ENCODE results near the gene MRPS18A.
"Not testable (repeated sequence)": the region's sequence is repeated elsewhere in the genome, so short reads cannot be mapped to it uniquely, and the experiment has no call there.

The MRPS18A gene

DNA sequence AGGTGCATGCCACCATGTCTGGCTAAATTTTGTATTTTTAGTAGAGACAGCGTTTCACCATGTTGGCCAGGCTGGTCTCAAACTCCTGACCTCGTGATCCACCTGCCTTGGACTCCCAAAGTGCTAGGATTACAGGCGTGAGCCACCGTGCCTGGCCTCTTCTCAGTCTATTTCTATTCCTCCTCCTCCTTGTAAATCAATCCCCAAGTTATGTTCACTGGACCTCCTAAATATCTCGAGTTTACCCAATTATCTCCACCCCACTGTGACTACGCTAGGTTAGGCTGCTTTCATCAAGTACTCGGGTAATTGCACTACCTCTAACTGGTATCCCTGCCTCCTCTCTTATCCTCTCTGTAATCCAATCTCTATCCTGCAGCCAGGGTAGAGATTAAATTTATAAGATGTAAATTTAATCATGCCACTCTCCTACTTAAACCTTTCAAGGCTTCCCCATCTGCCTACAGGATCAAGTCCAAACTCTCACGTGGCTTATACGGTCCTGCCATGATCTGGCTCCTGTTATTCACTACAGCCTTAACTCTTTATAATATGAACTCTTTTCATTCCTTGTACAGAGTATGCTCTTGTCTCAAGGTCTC is 52.8 kb downstream of the MRPS18A start:
- H3K27ac ChIP-seq (ENCODE audit: low read depth, low read length), result peak overlapping the region; percentile 65
- peaks cover 6% of the 10 kb centered on the region; the same call in 1 of the 2 replicates for H4K20me1 ChIP-seq (ENCODE audit: low read depth, low read length)
- no peaks in the 10 kb centered on the region for H3K9me3 ChIP-seq (ENCODE audit: insufficient read depth, low read length)
- H3K4me2 ChIP-seq (ENCODE audit: low read depth, low read length, poor library complexity, severe bottlenecking), result peak overlapping the region; percentile 89
- peaks cover 28% of the 10 kb centered on the region for H3F3A ChIP-seq (ENCODE audit: insufficient read depth)
- H3K36me3 ChIP-seq (ENCODE audit: low read length), result peaks cover 8% of the 10 kb centered on the region
- no peaks in the 10 kb centered on the region for H3K9me2 ChIP-seq (replicated peaks; ENCODE audit: insufficient read depth, low read length)
- no peaks in the 10 kb centered on the region for H3K27me3 ChIP-seq (ENCODE audit: low read length)
- H3K9ac ChIP-seq (ENCODE audit: low read length), result peak overlapping the region; percentile 87
- peak overlapping the region; percentile 84 for H3K4me3 ChIP-seq (ENCODE audit: insufficient read depth, low read length, poor library complexity, severe bottlenecking)
- peaks cover 41% of the 10 kb centered on the region for H3K79me2 ChIP-seq (ENCODE audit: insufficient read depth, low read length)
- H2AFZ ChIP-seq (ENCODE audit: low read depth, low read length, severe bottlenecking), result peak overlapping the region; percentile 72
- no peak for TF ChIP-seq EZH2phosphoT487 (conservative IDR thresholded peaks at IDR 0.05; ENCODE audit: low read length)
- TF ChIP-seq, protein P1, sequence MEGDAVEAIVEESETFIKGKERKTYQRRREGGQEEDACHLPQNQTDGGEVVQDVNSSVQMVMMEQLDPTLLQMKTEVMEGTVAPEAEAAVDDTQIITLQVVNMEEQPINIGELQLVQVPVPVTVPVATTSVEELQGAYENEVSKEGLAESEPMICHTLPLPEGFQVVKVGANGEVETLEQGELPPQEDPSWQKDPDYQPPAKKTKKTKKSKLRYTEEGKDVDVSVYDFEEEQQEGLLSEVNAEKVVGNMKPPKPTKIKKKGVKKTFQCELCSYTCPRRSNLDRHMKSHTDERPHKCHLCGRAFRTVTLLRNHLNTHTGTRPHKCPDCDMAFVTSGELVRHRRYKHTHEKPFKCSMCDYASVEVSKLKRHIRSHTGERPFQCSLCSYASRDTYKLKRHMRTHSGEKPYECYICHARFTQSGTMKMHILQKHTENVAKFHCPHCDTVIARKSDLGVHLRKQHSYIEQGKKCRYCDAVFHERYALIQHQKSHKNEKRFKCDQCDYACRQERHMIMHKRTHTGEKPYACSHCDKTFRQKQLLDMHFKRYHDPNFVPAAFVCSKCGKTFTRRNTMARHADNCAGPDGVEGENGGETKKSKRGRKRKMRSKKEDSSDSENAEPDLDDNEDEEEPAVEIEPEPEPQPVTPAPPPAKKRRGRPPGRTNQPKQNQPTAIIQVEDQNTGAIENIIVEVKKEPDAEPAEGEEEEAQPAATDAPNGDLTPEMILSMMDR (IDR thresholded peaks at IDR 0.05; ENCODE audit: insufficient read depth, low read length, poor library complexity, severe bottlenecking), result no peak

DNA sequence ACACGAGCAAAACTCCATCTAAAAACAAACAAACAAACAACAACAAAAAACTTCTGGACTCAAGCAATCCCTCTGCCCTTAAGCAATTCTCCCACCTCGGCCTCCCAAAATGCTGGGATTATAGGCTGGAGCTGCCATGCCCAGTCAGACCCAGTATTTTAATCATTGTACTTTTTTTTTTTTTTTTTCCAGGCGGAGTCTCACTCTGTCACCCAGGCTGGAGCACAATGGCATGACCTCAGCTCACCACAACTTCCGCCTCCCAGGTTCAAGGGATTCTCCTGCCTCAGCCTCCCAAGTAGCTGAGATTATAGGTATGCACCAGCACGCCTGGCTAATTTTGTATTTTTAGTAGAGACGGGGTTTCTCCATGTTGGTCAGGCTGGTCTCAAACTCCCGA is 54.6 kb downstream of the MRPS18A start:
- not testable (repeated sequence) for H3K36me3 ChIP-seq (ENCODE audit: low read length); H4K20me1 ChIP-seq (ENCODE audit: low read depth, low read length); H3K4me2 ChIP-seq (ENCODE audit: low read depth, low read length, poor library complexity, severe bottlenecking); H3K27me3 ChIP-seq (ENCODE audit: low read length); H3K9me2 ChIP-seq (replicated peaks; ENCODE audit: insufficient read depth, low read length); H3K27ac ChIP-seq (ENCODE audit: low read depth, low read length); H3K9me3 ChIP-seq (ENCODE audit: insufficient read depth, low read length); H2AFZ ChIP-seq (ENCODE audit: low read depth, low read length, severe bottlenecking); H3K4me3 ChIP-seq (ENCODE audit: insufficient read depth, low read length, poor library complexity, severe bottlenecking); H3K9ac ChIP-seq (ENCODE audit: low read length)
- H3K79me2 ChIP-seq (ENCODE audit: insufficient read depth, low read length), result peaks cover 30% of the 10 kb centered on the region
- H3F3A ChIP-seq (ENCODE audit: insufficient read depth), result peaks cover 24% of the 10 kb centered on the region

DNA sequence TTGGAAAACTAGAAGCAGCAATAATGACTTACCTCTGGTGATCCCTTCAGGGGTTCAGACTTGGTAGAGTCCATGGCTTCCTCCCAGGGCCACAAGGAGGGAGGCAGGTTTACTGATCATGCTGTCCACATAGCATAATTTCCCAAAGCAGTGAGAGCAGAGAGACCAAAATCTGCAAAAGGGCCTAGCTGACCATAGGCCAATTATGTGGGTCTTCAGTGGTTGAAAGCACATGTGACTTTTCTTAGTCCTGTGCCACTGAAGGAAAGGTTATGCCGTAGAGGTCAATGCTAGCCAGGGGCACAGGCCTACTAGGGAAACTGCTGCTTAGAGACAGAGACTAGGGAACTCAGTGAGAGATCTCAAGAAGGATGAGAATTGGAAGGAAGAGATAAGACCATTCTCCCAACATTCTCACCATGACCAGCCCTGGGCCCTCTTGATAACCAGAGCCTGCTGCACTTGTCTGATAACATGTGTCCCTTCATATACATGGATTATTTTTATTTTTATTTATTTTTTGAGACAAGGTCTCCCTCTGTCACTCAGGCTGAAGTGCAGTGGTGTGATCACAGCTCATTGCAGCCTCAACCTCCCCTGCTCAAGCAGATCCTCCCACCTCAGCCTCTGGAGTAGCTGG is 56.5 kb downstream of the MRPS18A start:
- Histone ChIP-seq H3K9me2 (replicated peaks; ENCODE audit: insufficient read depth, low read length) (no peaks in the 10 kb centered on the region), H3F3A (ENCODE audit: insufficient read depth) (peaks cover 22% of the 10 kb centered on the region), H3K36me3 (ENCODE audit: low read length) (no peaks in the 10 kb centered on the region), H3K27me3 (ENCODE audit: low read length) (no peaks in the 10 kb centered on the region), H2AFZ (ENCODE audit: low read depth, low read length, severe bottlenecking) (no peak overlapping the region), H3K79me2 (ENCODE audit: insufficient read depth, low read length) (peaks cover 24% of the 10 kb centered on the region), H3K4me3 (ENCODE audit: insufficient read depth, low read length, poor library complexity, severe bottlenecking) (no peak overlapping the region), H3K4me2 (ENCODE audit: low read depth, low read length, poor library complexity, severe bottlenecking) (no peak overlapping the region), H3K27ac (ENCODE audit: low read depth, low read length) (peak overlapping the region; percentile 44), H3K9ac (ENCODE audit: low read length) (no peak overlapping the region), H3K9me3 (ENCODE audit: insufficient read depth, low read length) (no peaks in the 10 kb centered on the region), H4K20me1 (ENCODE audit: low read depth, low read length) (no peaks in the 10 kb centered on the region)
- no peak for TF ChIP-seq EZH2phosphoT487 (conservative IDR thresholded peaks at IDR 0.05; ENCODE audit: low read length)
- TF ChIP-seq, protein P1 (IDR thresholded peaks at IDR 0.05; ENCODE audit: insufficient read depth, low read length, poor library complexity, severe bottlenecking), result no peak
